Measurements from ENCODE around the gene PEX1. TPM values are rescaled to one million over a fixed set of nuclear protein-coding genes. Genes with fewer than 3 reads are reported as not detected.

Gene PEX1
- total RNA-seq, 1 donor from 2014 or later = 12.4 TPM

- intact Hi-C loops (cut with DNase I) = no loop called here
- ATAC-seq (no peak), DNase-seq (no peak)
- Histone ChIP-seq H3K27ac (no peak overlapping the region), H3K4me1 (peaks cover 11% of the 10 kb centered on the region), H3K4me3 (no peak overlapping the region), H3K36me3 (peaks cover 20% of the 10 kb centered on the region), H3K27me3 (ENCODE audit: low read depth) (no peaks in the 10 kb centered on the region), H3K9me3 (no peaks in the 10 kb centered on the region)
- TF ChIP-seq, protein P1, sequence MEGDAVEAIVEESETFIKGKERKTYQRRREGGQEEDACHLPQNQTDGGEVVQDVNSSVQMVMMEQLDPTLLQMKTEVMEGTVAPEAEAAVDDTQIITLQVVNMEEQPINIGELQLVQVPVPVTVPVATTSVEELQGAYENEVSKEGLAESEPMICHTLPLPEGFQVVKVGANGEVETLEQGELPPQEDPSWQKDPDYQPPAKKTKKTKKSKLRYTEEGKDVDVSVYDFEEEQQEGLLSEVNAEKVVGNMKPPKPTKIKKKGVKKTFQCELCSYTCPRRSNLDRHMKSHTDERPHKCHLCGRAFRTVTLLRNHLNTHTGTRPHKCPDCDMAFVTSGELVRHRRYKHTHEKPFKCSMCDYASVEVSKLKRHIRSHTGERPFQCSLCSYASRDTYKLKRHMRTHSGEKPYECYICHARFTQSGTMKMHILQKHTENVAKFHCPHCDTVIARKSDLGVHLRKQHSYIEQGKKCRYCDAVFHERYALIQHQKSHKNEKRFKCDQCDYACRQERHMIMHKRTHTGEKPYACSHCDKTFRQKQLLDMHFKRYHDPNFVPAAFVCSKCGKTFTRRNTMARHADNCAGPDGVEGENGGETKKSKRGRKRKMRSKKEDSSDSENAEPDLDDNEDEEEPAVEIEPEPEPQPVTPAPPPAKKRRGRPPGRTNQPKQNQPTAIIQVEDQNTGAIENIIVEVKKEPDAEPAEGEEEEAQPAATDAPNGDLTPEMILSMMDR (IDR thresholded peaks at IDR 0.05) = no peak
Measured at GRCh38 chr7:92523110-92523509, 5.2 kb downstream of the PEX1 start.

- DNase-seq (no peak), ATAC-seq (no peak)
- H3K27ac ChIP-seq = no peak overlapping the region
- no peaks in the 10 kb centered on the region for H3K4me1 ChIP-seq
- H3K9me3 ChIP-seq = no peaks in the 10 kb centered on the region
- H3K4me3 ChIP-seq = no peak overlapping the region
- intact Hi-C loops (cut with DNase I) = no loop called here
- TF ChIP-seq, protein P1 (IDR thresholded peaks at IDR 0.05) = no peak
- H3K27me3 ChIP-seq (ENCODE audit: low read depth) = no peaks in the 10 kb centered on the region
- peaks cover 37% of the 10 kb centered on the region for H3K36me3 ChIP-seq
Measured at GRCh38 chr7:92520024-92520423, 8.3 kb downstream of the PEX1 start.

DNA sequence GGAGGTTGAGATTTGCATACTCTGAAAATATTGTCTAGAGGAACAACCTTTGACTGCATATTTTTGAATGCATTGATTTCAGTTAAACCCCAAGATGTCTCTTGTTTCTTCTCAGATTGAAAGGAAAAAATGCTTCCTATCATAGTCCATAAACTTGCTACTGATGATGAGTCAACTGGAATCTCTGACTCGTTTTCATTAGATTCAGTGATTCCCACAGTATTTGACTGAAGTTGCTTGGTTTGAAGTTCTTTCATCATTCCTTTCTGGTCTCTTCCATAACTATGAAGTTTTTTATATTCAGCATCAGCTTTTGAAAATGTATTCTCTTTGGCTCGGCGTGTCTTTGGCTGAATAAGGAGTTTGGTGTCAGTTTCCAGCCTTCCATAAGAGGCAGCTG lies 10.7 kb downstream of the PEX1 start:
- no peaks in the 10 kb centered on the region for H3K9me3 ChIP-seq
- intact Hi-C loops (cut with DNase I) = no loop called here
- TF ChIP-seq, protein P1 (IDR thresholded peaks at IDR 0.05) = no peak
- ATAC-seq = no peak
- peaks cover 47% of the 10 kb centered on the region for H3K36me3 ChIP-seq
- no peak overlapping the region for H3K27ac ChIP-seq
- no peak for DNase-seq
- H3K4me1 ChIP-seq = no peaks in the 10 kb centered on the region
- H3K4me3 ChIP-seq = no peak overlapping the region
- no peaks in the 10 kb centered on the region for H3K27me3 ChIP-seq (ENCODE audit: low read depth)

- peaks cover 54% of the 10 kb centered on the region for H3K36me3 ChIP-seq
Measured at GRCh38 chr7:92513167-92513902, 15.0 kb downstream of the PEX1 start.

GRCh38 chr7:92508946-92509345 lies 19.4 kb downstream of the PEX1 start:
- Histone ChIP-seq H3K9me3 (no peaks in the 10 kb centered on the region), H3K36me3 (peaks cover 76% of the 10 kb centered on the region), H3K27ac (no peak overlapping the region), H3K4me3 (no peak overlapping the region), H3K27me3 (ENCODE audit: low read depth) (no peaks in the 10 kb centered on the region), H3K4me1 (no peaks in the 10 kb centered on the region)
- TF ChIP-seq, protein P1 (IDR thresholded peaks at IDR 0.05) = no peak
- no peak for DNase-seq
- intact Hi-C loops (cut with DNase I) = no loop called here
- no peak for ATAC-seq

More at GRCh38 chr7:92513167-92513902, 15.0 kb downstream of the PEX1 start:
- TF ChIP-seq, protein P1 (IDR thresholded peaks at IDR 0.05) = no peak
- no peak overlapping the region for H3K27ac ChIP-seq
- H3K9me3 ChIP-seq = no peaks in the 10 kb centered on the region
- intact Hi-C loops (cut with DNase I) = no loop called here
- DNase-seq (no peak), ATAC-seq (no peak)
- H3K4me1 ChIP-seq = no peaks in the 10 kb centered on the region
- no peaks in the 10 kb centered on the region for H3K27me3 ChIP-seq (ENCODE audit: low read depth)
- no peak overlapping the region for H3K4me3 ChIP-seq
